ENCODE measurements around the gene TRIM2.

- no peak for TF ChIP-seq YY1 (IDR thresholded peaks at IDR 0.05; ENCODE audit: insufficient read depth, insufficient read length)
- TF ChIP-seq ZNF274 (IDR thresholded peaks at IDR 0.05; ENCODE audit: low read depth, low read length): no peak
- TF ChIP-seq SUZ12 (IDR thresholded peaks at IDR 0.05; ENCODE audit: extremely low read depth, insufficient read depth, insufficient read length): no peak
Measured at GRCh38 chr4:153161226-153161963, 42.8 kb upstream of the TRIM2 start.
